Fibroblast of lung (primary cell): ENCODE measurements around the gene YBX3. TPM values are rescaled to one million over a fixed set of nuclear protein-coding genes. Genes with fewer than 3 reads are reported as not detected.
"Not testable (repeated sequence)": the region's sequence is repeated elsewhere in the genome, so short reads cannot be mapped to it uniquely, and the experiment has no call there.

Experiments used
- DNase-seq, 2 donors: peaks; one replicate each; pipeline versions ENCODE4 v3.0.0 to v3.0.0-alpha.2; 2010; ENCODE audit warnings: low read depth in 2 of 2
- H2AFZ ChIP-seq: 2 replicates; pipeline ENCODE4 v1.5.1; 2012; ENCODE audit warnings: low read length, control low read depth, inconsistent platforms
- H3K27ac ChIP-seq: 2 replicates; pipeline ENCODE4 v1.5.1; 2011; ENCODE audit warnings: low read length, control low read depth; ENCODE audit not compliant: insufficient read depth
- H3K27me3 ChIP-seq: 2 replicates; pipeline ENCODE4 v1.5.1; 2011; ENCODE audit warnings: mild to moderate bottlenecking, low read length; ENCODE audit not compliant: control insufficient read depth, insufficient read depth
- H3K36me3 ChIP-seq: 2 replicates; pipeline ENCODE4 v1.5.1; 2011; ENCODE audit warnings: low read length; ENCODE audit not compliant: control insufficient read depth, insufficient read depth
- H3K4me1 ChIP-seq: 2 replicates; pipeline ENCODE4 v1.5.1; 2011; ENCODE audit warnings: low read length; ENCODE audit not compliant: control insufficient read depth, insufficient read depth; ENCODE audit errors: extremely low read depth
- H3K4me2 ChIP-seq: 2 replicates; pipeline ENCODE4 v1.5.1; 2011; ENCODE audit warnings: low read length, control low read depth; ENCODE audit not compliant: insufficient read depth; ENCODE audit errors: extremely low read depth
- H3K4me3 ChIP-seq, 4 experiments: fragments of 200-600 bp in 1 of 4; sonication (generic) in 1 of 4; replicated peaks in 1 of 4; 2 replicates each; pipeline ENCODE4 v1.5.1; 2011 to 2016; ENCODE audit warnings: low read length in 4 of 4, low read depth in 3 of 4, mild to moderate bottlenecking in 3 of 4, control low read depth in 2 of 4, inconsistent platforms in 1 of 4, mixed read lengths in 1 of 4; ENCODE audit not compliant: insufficient read depth in 1 of 4; ENCODE audit errors: control extremely low read depth in 1 of 4
- H3K79me2 ChIP-seq: 2 replicates; pipeline ENCODE4 v1.5.1; 2012; ENCODE audit warnings: mild to moderate bottlenecking, low read length, inconsistent platforms; ENCODE audit not compliant: control insufficient read depth, insufficient read depth
- H3K9ac ChIP-seq: 2 replicates; pipeline ENCODE4 v1.5.1; 2011; ENCODE audit warnings: mild to moderate bottlenecking, low read length, control low read depth; ENCODE audit not compliant: insufficient read depth
- H3K9me3 ChIP-seq: 2 replicates; pipeline ENCODE4 v1.5.1; 2012; ENCODE audit warnings: low read depth, low read length; ENCODE audit not compliant: control insufficient read depth, insufficient read depth
- H4K20me1 ChIP-seq: 2 replicates; pipeline ENCODE4 v1.5.1; 2011; ENCODE audit warnings: low read length; ENCODE audit not compliant: control insufficient read depth, insufficient read depth; ENCODE audit errors: extremely low read depth
- EZH2 ChIP-seq: IDR thresholded peaks from 2 replicates; pipeline ENCODE4 v1.5.1; 2012; ENCODE audit warnings: low read length, control low read depth, mild to moderate bottlenecking; ENCODE audit errors: missing control alignments
- polyA plus RNA-seq, 2 donors: library from polyadenylated mRNA; depleted of rRNA in 1 of 2; stranded (reverse) in 1 of 2; unstranded in 1 of 2; fragments of >200 nt; gene quantifications; 2 replicates each; pipeline ENCODE4 v1.2.1, GENCODE V29; 2011 to 2012; ENCODE audit warnings: missing spikeins in 1 of 2
- total RNA-seq: library from RNA; depleted of rRNA; stranded (reverse); fragments of >200 nt; gene quantifications from 2 replicates; pipeline ENCODE4 v1.2.1, GENCODE V29; 2014
- TF ChIP-seq, protein P1 (sequence below), 2 donors: IDR thresholded peaks in 1 of 2; conservative IDR thresholded peaks in 1 of 2; 1 replicate in 1 of 2; 2 replicates in 1 of 2; pipeline ENCODE4 v1.5.1; 2011 to 2012; ENCODE audit warnings: low read length in 2 of 2, control low read depth in 1 of 2, inconsistent platforms in 1 of 2, low read depth in 1 of 2, mild to moderate bottlenecking in 1 of 2

The YBX3 gene
- total and polyA plus RNA-seq, 2 donors (not counting 1 experiment from before 2014, with no cell fraction given), result 97.8 to 172 TPM

DNA sequence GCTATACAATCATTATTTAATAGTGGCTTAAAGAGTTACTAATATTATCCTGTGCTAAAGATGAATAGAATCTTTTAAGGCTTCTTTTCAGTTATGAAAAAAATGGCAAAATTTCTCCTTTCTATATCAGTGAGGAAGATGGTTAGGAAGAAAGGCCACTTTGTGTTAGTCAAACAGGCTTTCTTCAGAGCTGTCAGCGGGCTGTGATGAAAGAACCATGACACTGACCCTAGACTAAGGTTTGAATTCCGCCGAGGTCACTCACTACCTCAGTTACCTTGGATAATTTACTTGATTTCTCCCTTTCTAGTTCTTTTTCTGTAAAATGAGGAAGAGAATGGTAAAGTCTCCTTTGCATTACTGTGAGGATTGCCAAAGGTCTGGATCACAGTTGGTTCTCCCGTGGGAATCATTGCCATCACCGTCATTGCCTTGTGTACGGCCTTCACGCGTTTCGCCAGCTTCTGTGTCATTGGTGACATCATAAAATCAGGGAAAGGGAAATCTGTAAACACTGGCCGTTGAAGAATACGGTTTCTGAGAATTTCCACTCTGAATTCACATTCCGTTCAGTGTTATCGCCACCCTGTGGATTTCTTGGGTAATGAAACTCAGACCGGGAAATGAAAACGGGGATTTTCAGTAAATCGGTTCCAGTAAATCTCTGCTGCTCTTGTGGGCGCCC lies 26.7 kb upstream of the YBX3 start:
- Histone ChIP-seq H3K27me3 (no peaks in the 10 kb centered on the region), H3K9ac (peak overlapping the region; percentile 16), H2AFZ (peak overlapping the region; percentile 88), H3K4me2 (peak overlapping the region; percentile 73), H3K36me3 (no peaks in the 10 kb centered on the region), H3K27ac (no peak overlapping the region), H4K20me1 (no peaks in the 10 kb centered on the region), H3K79me2 (no peaks in the 10 kb centered on the region), H3K9me3 (no peaks in the 10 kb centered on the region), H3K4me3 (peak overlapping the region; percentile 19 to 65 (median 38)), H3K4me1 (no peaks in the 10 kb centered on the region)
- TF ChIP-seq, protein P1, sequence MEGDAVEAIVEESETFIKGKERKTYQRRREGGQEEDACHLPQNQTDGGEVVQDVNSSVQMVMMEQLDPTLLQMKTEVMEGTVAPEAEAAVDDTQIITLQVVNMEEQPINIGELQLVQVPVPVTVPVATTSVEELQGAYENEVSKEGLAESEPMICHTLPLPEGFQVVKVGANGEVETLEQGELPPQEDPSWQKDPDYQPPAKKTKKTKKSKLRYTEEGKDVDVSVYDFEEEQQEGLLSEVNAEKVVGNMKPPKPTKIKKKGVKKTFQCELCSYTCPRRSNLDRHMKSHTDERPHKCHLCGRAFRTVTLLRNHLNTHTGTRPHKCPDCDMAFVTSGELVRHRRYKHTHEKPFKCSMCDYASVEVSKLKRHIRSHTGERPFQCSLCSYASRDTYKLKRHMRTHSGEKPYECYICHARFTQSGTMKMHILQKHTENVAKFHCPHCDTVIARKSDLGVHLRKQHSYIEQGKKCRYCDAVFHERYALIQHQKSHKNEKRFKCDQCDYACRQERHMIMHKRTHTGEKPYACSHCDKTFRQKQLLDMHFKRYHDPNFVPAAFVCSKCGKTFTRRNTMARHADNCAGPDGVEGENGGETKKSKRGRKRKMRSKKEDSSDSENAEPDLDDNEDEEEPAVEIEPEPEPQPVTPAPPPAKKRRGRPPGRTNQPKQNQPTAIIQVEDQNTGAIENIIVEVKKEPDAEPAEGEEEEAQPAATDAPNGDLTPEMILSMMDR (conservative IDR thresholded peaks at IDR 0.05 in 1 of 2, IDR thresholded peaks at IDR 0.05 in 1 of 2; ENCODE audit: low read depth in 1 of 2, low read length in 2 of 2), result peak; percentile 93 to 96
- no peak for TF ChIP-seq EZH2
- peak; percentile 90 to 98 for DNase-seq

DNA sequence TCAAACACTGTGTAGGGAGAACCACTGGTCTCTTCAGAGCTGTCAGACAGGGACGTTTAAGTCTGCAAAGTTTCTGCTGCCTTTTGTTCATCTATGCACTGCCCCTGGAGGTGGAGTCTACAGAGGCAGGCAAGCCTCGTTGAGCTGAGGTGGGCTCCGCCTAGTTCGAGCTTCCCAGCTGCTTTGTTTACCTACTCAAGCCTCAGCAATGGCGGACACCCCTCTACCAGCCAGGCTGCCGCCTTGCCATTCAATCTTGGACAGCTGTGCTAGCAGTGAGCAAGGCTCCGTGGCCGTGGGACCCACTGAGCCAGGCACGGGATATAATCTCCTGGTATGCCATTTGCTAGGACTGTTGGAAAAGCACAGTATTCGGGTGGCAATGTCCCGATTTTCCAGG lies 24.6 kb upstream of the YBX3 start:
- TF ChIP-seq, protein P1 (conservative IDR thresholded peaks at IDR 0.05 in 1 of 2, IDR thresholded peaks at IDR 0.05 in 1 of 2; ENCODE audit: low read depth in 1 of 2, low read length in 2 of 2), result no peak
- no peak for TF ChIP-seq EZH2
- no peak for DNase-seq
- H3K9me3 ChIP-seq, result no peaks in the 10 kb centered on the region
- no peaks in the 10 kb centered on the region for H3K36me3 ChIP-seq
- H3K4me1 ChIP-seq, result no peaks in the 10 kb centered on the region
- no peaks in the 10 kb centered on the region for H4K20me1 ChIP-seq
- H2AFZ ChIP-seq, result no peak overlapping the region
- no peak overlapping the region for H3K4me3 ChIP-seq
- no peaks in the 10 kb centered on the region for H3K27me3 ChIP-seq
- no peak overlapping the region for H3K4me2 ChIP-seq
- no peaks in the 10 kb centered on the region for H3K79me2 ChIP-seq
- H3K9ac ChIP-seq, result no peak overlapping the region
- no peak overlapping the region for H3K27ac ChIP-seq

DNA sequence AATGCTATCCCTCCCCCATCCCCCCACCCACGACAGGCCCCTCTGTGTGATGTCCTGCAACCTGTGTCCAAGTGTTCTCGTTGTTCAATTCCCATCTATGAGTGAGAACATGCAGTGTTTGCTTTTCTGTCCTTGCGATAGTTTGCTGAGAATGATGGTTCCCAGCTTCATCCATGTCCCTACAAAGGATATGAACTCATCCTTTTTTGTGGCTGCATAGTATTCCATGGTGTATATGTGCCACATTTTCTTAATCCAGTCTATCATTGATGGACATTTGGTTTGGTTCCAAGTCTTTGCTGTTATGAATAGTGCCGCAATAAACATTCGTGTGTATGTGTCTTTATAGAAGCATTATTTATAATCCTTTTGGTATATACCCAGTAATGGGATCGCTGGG lies 20.3 kb upstream of the YBX3 start:
- not testable (repeated sequence) for H3K4me2 ChIP-seq, H3K4me1 ChIP-seq, H3K79me2 ChIP-seq, H3K27ac ChIP-seq, DNase-seq, H3K36me3 ChIP-seq, H3K9ac ChIP-seq, H2AFZ ChIP-seq, H3K27me3 ChIP-seq, H3K4me3 ChIP-seq, H3K9me3 ChIP-seq, H4K20me1 ChIP-seq
